ENCODE results near the gene SH3RF1. TPM values are rescaled to one million over a fixed set of nuclear protein-coding genes. Genes with fewer than 3 reads are reported as not detected.
"Not testable (repeated sequence)": the region's sequence is repeated elsewhere in the genome, so short reads cannot be mapped to it uniquely, and the experiment has no call there.

Gene SH3RF1
- total RNA-seq, 2 donors from 2014 or later: 0.43 to 0.82 TPM

GRCh38 chr4:169201222-169202144 lies 69.3 kb downstream of the SH3RF1 start:
- DNase-seq (ENCODE audit: low spot score in 2 of 2) (no peak), ATAC-seq (no peak)
- Mint-ChIP-seq H3K36me3 (no peaks in the 10 kb centered on the region), H3K9me3 (peaks cover 0 to 2% of the 10 kb centered on the region in 2 donors), H3K27ac (no peak overlapping the region)

GRCh38 chr4:169200361-169201030 lies 70.3 kb downstream of the SH3RF1 start:
- DNase-seq (ENCODE audit: low spot score in 2 of 2) (no peak), ATAC-seq (no peak)
- H3K9me3 Mint-ChIP-seq: peaks cover 0 to 9% of the 10 kb centered on the region in 2 donors
- no peaks in the 10 kb centered on the region for H3K36me3 Mint-ChIP-seq
- H3K27ac Mint-ChIP-seq: no peak overlapping the region

- peaks cover 0 to 17% of the 10 kb centered on the region in 2 donors for H3K9me3 Mint-ChIP-seq
- no peaks in the 10 kb centered on the region for H3K36me3 Mint-ChIP-seq
- H3K27ac Mint-ChIP-seq: no peak overlapping the region
- ATAC-seq (no peak), DNase-seq (ENCODE audit: low spot score in 2 of 2) (no peak)
Measured at GRCh38 chr4:169199184-169199583, 71.6 kb downstream of the SH3RF1 start.

GRCh38 chr4:169198167-169198566 lies 72.6 kb downstream of the SH3RF1 start:
- no peak for ATAC-seq
- no peak for DNase-seq (ENCODE audit: low spot score in 2 of 2)
- no peak overlapping the region for H3K27ac Mint-ChIP-seq
- no peaks in the 10 kb centered on the region for H3K36me3 Mint-ChIP-seq
- peaks cover 0 to 17% of the 10 kb centered on the region in 2 donors for H3K9me3 Mint-ChIP-seq

- ATAC-seq; H3K27ac Mint-ChIP-seq; DNase-seq (ENCODE audit: low spot score in 2 of 2); H3K36me3 Mint-ChIP-seq: not testable (repeated sequence)
- H3K9me3 Mint-ChIP-seq: peaks cover 0 to 17% of the 10 kb centered on the region in 2 donors
Measured at GRCh38 chr4:169197206-169197605, 73.5 kb downstream of the SH3RF1 start.

- Mint-ChIP-seq H3K9me3 (peaks cover 0 to 21% of the 10 kb centered on the region in 2 donors), H3K27ac (no peak overlapping the region), H3K36me3 (no peaks in the 10 kb centered on the region)
- ATAC-seq (no peak), DNase-seq (ENCODE audit: low spot score in 2 of 2) (no peak)
Measured at GRCh38 chr4:169195032-169195431, 75.7 kb downstream of the SH3RF1 start.

- not testable (repeated sequence) for ATAC-seq; H3K36me3 Mint-ChIP-seq; H3K27ac Mint-ChIP-seq; DNase-seq (ENCODE audit: low spot score in 2 of 2)
- peaks cover 0 to 11% of the 10 kb centered on the region in 2 donors for H3K9me3 Mint-ChIP-seq
Measured at GRCh38 chr4:169189968-169190367, 80.8 kb downstream of the SH3RF1 start.

- peaks cover 0 to 6% of the 10 kb centered on the region in 2 donors for H3K9me3 Mint-ChIP-seq
- no peak overlapping the region for H3K27ac Mint-ChIP-seq
- no peak for DNase-seq (ENCODE audit: low spot score in 2 of 2)
- no peak for ATAC-seq
- H3K36me3 Mint-ChIP-seq: no peaks in the 10 kb centered on the region
Measured at GRCh38 chr4:169189372-169189771, 81.4 kb downstream of the SH3RF1 start.

GRCh38 chr4:169188204-169188603 lies 82.6 kb downstream of the SH3RF1 start:
- Mint-ChIP-seq H3K27ac (no peak overlapping the region), H3K36me3 (no peaks in the 10 kb centered on the region), H3K9me3 (peaks cover 0 to 6% of the 10 kb centered on the region in 2 donors)
- DNase-seq (ENCODE audit: low spot score in 2 of 2) (no peak), ATAC-seq (no peak)

- ATAC-seq: no peak
- Mint-ChIP-seq H3K36me3 (no peaks in the 10 kb centered on the region), H3K27ac (no peak overlapping the region)
Measured at GRCh38 chr4:169185133-169185956, 85.4 kb downstream of the SH3RF1 start.

GRCh38 chr4:169184686-169185085 lies 86.1 kb downstream of the SH3RF1 start:
- DNase-seq (ENCODE audit: low spot score in 2 of 2) (no peak), ATAC-seq (no peak)
- H3K27ac Mint-ChIP-seq: no peak overlapping the region
- H3K9me3 Mint-ChIP-seq: no peaks in the 10 kb centered on the region
- H3K36me3 Mint-ChIP-seq: no peaks in the 10 kb centered on the region

More at GRCh38 chr4:169185133-169185956, 85.4 kb downstream of the SH3RF1 start:
- DNase-seq (ENCODE audit: low spot score in 2 of 2): no peak
- H3K9me3 Mint-ChIP-seq: peaks cover 0 to 5% of the 10 kb centered on the region in 2 donors

GRCh38 chr4:169184236-169184635 lies 86.5 kb downstream of the SH3RF1 start:
- no peak for ATAC-seq
- no peak for DNase-seq (ENCODE audit: low spot score in 2 of 2)
- Mint-ChIP-seq H3K36me3 (no peaks in the 10 kb centered on the region), H3K9me3 (no peaks in the 10 kb centered on the region), H3K27ac (no peak overlapping the region)

- Mint-ChIP-seq H3K36me3 (no peaks in the 10 kb centered on the region), H3K27ac (no peak overlapping the region), H3K9me3 (no peaks in the 10 kb centered on the region)
- DNase-seq (ENCODE audit: low spot score in 2 of 2): no peak
- no peak for ATAC-seq
Measured at GRCh38 chr4:169183581-169183980, 87.2 kb downstream of the SH3RF1 start.

- no peak for ATAC-seq
- no peaks in the 10 kb centered on the region for H3K9me3 Mint-ChIP-seq
- no peak overlapping the region for H3K27ac Mint-ChIP-seq
- DNase-seq (ENCODE audit: low spot score in 2 of 2): no peak
- H3K36me3 Mint-ChIP-seq: no peaks in the 10 kb centered on the region
Measured at GRCh38 chr4:169179609-169180521, 90.9 kb downstream of the SH3RF1 start.

- H3K27ac Mint-ChIP-seq; H3K9me3 Mint-ChIP-seq; ATAC-seq; H3K36me3 Mint-ChIP-seq; DNase-seq (ENCODE audit: low spot score in 2 of 2): not testable (repeated sequence)
Measured at GRCh38 chr4:169178092-169178491, 92.7 kb downstream of the SH3RF1 start.

GRCh38 chr4:169175476-169175875 lies 95.3 kb downstream of the SH3RF1 start:
- DNase-seq (ENCODE audit: low spot score in 2 of 2): no peak
- ATAC-seq: no peak
- Mint-ChIP-seq H3K9me3 (no peaks in the 10 kb centered on the region), H3K36me3 (no peaks in the 10 kb centered on the region), H3K27ac (no peak overlapping the region)
